DND-41 (cell line): ENCODE measurements around the gene RASGEF1C.

Experiments used
- ATAC-seq: fragments of 200-7000 bp; cut with Tn5 transposase; 3 replicates; pipeline ENCODE4 v1.9.1; 2021; ENCODE audit warnings: low read depth; ENCODE audit not compliant: insufficient read depth
- DNase-seq: peaks from one replicate; pipeline ENCODE4 v3.0.0-alpha.2; 2020
- H2AFZ ChIP-seq: 2 replicates; pipeline ENCODE4 v1.6.0; 2012; ENCODE audit warnings: low read depth, low read length
- H3K27ac ChIP-seq: 2 replicates; pipeline ENCODE4 v1.5.1; 2012; ENCODE audit warnings: low read length, inconsistent platforms
- H3K27me3 ChIP-seq: fragments of 200-600 bp; sonication (generic); 2 replicates; pipeline ENCODE4 v1.6.0; 2012; ENCODE audit warnings: low read length, mild to moderate bottlenecking, inconsistent platforms; ENCODE audit not compliant: insufficient read depth, poor library complexity
- H3K36me3 ChIP-seq: 2 replicates; pipeline ENCODE4 v1.5.1; 2012; ENCODE audit warnings: low read length, inconsistent platforms; ENCODE audit not compliant: insufficient read depth
- H3K4me1 ChIP-seq: 2 replicates; pipeline ENCODE4 v1.5.1; 2012; ENCODE audit warnings: mild to moderate bottlenecking, low read length; ENCODE audit not compliant: insufficient read depth
- H3K4me2 ChIP-seq: 2 replicates; pipeline ENCODE4 v1.6.0; 2012; ENCODE audit warnings: mild to moderate bottlenecking, moderate library complexity, low read length, inconsistent platforms; ENCODE audit not compliant: insufficient read depth
- H3K4me3 ChIP-seq, 2 experiments: fragments of 200-600 bp in 1 of 2; shearing (Covaris generic) in 1 of 2; 2 replicates each; pipeline ENCODE4 v1.5.1; 2012 to 2016; ENCODE audit warnings: inconsistent platforms in 2 of 2, low read length in 2 of 2, mild to moderate bottlenecking in 2 of 2, low read depth in 1 of 2, moderate library complexity in 1 of 2
- H3K79me2 ChIP-seq: 2 replicates; pipeline ENCODE4 v1.6.0; 2012; ENCODE audit warnings: low read length, inconsistent platforms; ENCODE audit not compliant: insufficient read depth
- H3K9ac ChIP-seq: 2 replicates; pipeline ENCODE4 v1.6.0; 2012; ENCODE audit warnings: low read depth, mild to moderate bottlenecking, inconsistent platforms, low read length, moderate library complexity
- H3K9me3 ChIP-seq: 2 replicates; pipeline ENCODE4 v1.5.1; 2012; ENCODE audit warnings: low read length, moderate library complexity, mild to moderate bottlenecking, inconsistent platforms; ENCODE audit not compliant: insufficient read depth, severe bottlenecking
- H4K20me1 ChIP-seq: 2 replicates; pipeline ENCODE4 v1.6.0; 2012; ENCODE audit warnings: low read length; ENCODE audit not compliant: insufficient read depth
- EZH2 ChIP-seq: IDR thresholded peaks from 3 replicates; pipeline ENCODE4 v1.6.1; 2012; ENCODE audit warnings: borderline replicate concordance, low read depth, mild to moderate bottlenecking, moderate library complexity, low read length, inconsistent platforms; ENCODE audit not compliant: severe bottlenecking
- TF ChIP-seq, protein P1 (sequence below): IDR thresholded peaks from 2 replicates; pipeline ENCODE4 v1.5.1; 2012; ENCODE audit warnings: borderline replicate concordance, low read length, moderate library complexity, mild to moderate bottlenecking; ENCODE audit not compliant: poor library complexity, severe bottlenecking; ENCODE audit errors: extremely low read depth

Gene RASGEF1C

DNA sequence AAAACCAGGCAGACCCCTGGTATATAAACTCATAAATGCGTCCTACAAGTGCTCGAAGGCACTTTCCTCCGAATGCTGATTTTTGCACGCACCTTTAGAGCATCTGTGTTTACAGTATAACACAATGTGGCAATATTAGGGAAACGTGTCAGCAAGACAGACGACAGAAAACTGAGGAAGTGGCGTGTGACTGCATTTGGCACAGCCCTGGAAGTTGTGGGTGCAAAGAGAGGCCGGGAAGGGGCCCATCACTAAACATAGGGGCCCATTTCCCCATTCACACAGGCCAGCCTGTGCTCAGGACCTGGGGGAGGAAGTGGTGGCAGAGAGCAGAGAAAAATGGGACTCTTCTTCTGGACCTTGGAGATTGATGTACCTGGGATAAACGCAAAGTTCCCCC, 48.2 kb downstream of the RASGEF1C start:
- no peak for DNase-seq
- Histone ChIP-seq H3K4me1 (no peaks in the 10 kb centered on the region), H3K36me3 (no peaks in the 10 kb centered on the region), H4K20me1 (no peaks in the 10 kb centered on the region), H3K9ac (no peak overlapping the region), H3K4me2 (no peak overlapping the region), H3K79me2 (no peaks in the 10 kb centered on the region), H3K27ac (no peak overlapping the region), H3K9me3 (no peaks in the 10 kb centered on the region), H3K4me3 (no peak overlapping the region), H2AFZ (no peak overlapping the region), H3K27me3 (peaks cover 11% of the 10 kb centered on the region)
- TF ChIP-seq EZH2: no peak
- TF ChIP-seq, protein P1, sequence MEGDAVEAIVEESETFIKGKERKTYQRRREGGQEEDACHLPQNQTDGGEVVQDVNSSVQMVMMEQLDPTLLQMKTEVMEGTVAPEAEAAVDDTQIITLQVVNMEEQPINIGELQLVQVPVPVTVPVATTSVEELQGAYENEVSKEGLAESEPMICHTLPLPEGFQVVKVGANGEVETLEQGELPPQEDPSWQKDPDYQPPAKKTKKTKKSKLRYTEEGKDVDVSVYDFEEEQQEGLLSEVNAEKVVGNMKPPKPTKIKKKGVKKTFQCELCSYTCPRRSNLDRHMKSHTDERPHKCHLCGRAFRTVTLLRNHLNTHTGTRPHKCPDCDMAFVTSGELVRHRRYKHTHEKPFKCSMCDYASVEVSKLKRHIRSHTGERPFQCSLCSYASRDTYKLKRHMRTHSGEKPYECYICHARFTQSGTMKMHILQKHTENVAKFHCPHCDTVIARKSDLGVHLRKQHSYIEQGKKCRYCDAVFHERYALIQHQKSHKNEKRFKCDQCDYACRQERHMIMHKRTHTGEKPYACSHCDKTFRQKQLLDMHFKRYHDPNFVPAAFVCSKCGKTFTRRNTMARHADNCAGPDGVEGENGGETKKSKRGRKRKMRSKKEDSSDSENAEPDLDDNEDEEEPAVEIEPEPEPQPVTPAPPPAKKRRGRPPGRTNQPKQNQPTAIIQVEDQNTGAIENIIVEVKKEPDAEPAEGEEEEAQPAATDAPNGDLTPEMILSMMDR: no peak
- no peak for ATAC-seq

DNA sequence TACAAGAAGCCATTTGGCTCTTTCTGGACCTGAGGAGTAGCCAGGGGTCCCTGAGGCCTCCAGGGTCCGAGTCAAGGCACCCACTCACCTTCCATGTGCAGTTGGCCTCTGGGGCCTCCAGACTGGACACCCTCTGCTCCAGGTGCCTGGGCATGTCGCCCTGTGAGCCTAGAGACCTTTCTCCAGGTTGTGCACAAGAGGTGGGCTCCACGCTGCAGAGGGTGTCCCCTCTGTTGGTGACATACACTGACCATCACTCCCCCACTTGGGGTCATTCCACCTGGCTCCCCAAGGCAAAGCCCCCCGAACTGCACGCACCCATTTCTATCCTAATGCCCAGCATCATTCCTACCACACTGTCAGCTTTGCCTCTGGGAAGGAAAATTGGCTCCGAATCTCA, 48.8 kb downstream of the RASGEF1C start:
- no peak for ATAC-seq
- no peak for TF ChIP-seq EZH2
- TF ChIP-seq, protein P1: no peak
- peaks cover 11% of the 10 kb centered on the region for H3K27me3 ChIP-seq

DNA sequence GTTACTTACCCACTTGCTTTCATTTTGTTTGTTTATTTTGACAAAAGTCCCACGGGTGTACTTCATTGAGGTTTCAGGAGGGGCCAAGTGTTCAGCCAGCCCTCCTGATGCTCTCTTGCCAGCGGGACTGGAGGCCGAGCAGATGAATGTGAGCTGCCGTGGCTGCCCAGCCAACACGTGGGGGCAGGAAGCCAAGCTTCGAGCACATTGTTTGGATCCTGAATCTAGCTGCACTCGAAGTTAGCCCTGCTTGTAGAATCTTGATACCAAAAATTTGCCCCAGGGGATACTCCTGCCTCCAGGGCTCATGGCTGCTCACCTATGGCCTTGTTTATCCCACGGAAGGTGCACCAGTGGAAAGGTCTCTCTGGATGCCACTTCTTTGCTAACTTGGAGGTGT, 49.3 kb downstream of the RASGEF1C start:
- Histone ChIP-seq H4K20me1 (no peaks in the 10 kb centered on the region), H3K9ac (no peak overlapping the region), H3K36me3 (no peaks in the 10 kb centered on the region), H3K4me1 (no peaks in the 10 kb centered on the region), H3K4me2 (no peak overlapping the region), H3K9me3 (no peaks in the 10 kb centered on the region), H3K27ac (no peak overlapping the region), H3K79me2 (no peaks in the 10 kb centered on the region), H3K27me3 (peaks cover 11% of the 10 kb centered on the region), H3K4me3 (no peak overlapping the region), H2AFZ (no peak overlapping the region)
- TF ChIP-seq, protein P1: no peak
- TF ChIP-seq EZH2: no peak
- ATAC-seq (no peak), DNase-seq (no peak)

More for the DNA sequence above, 48.8 kb downstream of the RASGEF1C start:
- no peak overlapping the region for H3K9ac ChIP-seq
- H2AFZ ChIP-seq: no peak overlapping the region
- H3K36me3 ChIP-seq: no peaks in the 10 kb centered on the region
- no peak for DNase-seq
- no peak overlapping the region for H3K4me2 ChIP-seq
- H3K9me3 ChIP-seq: no peaks in the 10 kb centered on the region
- H3K79me2 ChIP-seq: no peaks in the 10 kb centered on the region
- H3K27ac ChIP-seq: no peak overlapping the region
- no peaks in the 10 kb centered on the region for H3K4me1 ChIP-seq
- no peaks in the 10 kb centered on the region for H4K20me1 ChIP-seq
- no peak overlapping the region for H3K4me3 ChIP-seq

DNA sequence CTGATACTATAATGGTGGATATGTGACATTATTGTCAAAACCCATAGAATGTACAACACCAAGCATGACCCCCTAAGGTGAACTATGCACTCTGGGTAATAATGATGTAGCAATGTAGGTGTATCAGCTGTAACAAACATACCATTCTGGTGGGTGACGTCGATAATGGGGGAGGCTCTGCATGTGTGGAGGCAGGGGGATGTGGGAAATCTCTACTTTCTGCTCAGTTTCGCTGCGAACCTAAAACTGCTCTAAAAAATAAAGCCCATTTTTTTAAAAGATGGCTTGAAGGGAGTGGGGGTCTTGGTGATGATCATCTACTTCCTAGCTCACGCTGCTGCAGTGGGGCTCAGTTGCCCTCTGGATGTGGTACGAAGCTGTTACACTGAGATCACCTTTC, 51.1 kb downstream of the RASGEF1C start:
- H3K4me1 ChIP-seq: no peaks in the 10 kb centered on the region
- no peaks in the 10 kb centered on the region for H3K9me3 ChIP-seq
- H3K4me3 ChIP-seq: no peak overlapping the region
- no peak for TF ChIP-seq EZH2
- TF ChIP-seq, protein P1: no peak
- H3K27me3 ChIP-seq: peaks cover 8% of the 10 kb centered on the region
- H3K4me2 ChIP-seq: no peak overlapping the region
- H2AFZ ChIP-seq: no peak overlapping the region
- no peaks in the 10 kb centered on the region for H3K79me2 ChIP-seq
- H3K36me3 ChIP-seq: no peaks in the 10 kb centered on the region
- DNase-seq: no peak
- ATAC-seq: no peak
- H3K9ac ChIP-seq: no peak overlapping the region
- H3K27ac ChIP-seq: no peak overlapping the region
- no peaks in the 10 kb centered on the region for H4K20me1 ChIP-seq
